PC-9 (cell line): ENCODE measurements around the gene TMEM86A. TPM values are rescaled to one million over a fixed set of nuclear protein-coding genes. Genes with fewer than 3 reads are reported as not detected.
A peak's percentile ranks its signal among the peaks of the same experiment; 100 is the strongest.

ENCODE experiments used
- BruUV-seq: library from RNA; stranded (reverse); fragments of 400-500 nt; replicated peaks from 2 replicates; lab custom pipeline; 2021; lab: Mats Ljungman, UMichigan
- CTCF ChIA-PET: fragments of 300-600 bp; sonication (Branson Sonifier 250); formaldehyde crosslinking; loops from one replicate; lab custom pipeline; 2022; ENCODE audit warnings: antibody characterized with exemption; lab: Charles Lee
- POLR2A ChIA-PET: fragments of 300-600 bp; sonication (Branson Sonifier 250); formaldehyde crosslinking; loops from one replicate; lab custom pipeline; 2022; ENCODE audit warnings: antibody characterized with exemption; ENCODE audit not compliant: unreplicated experiment; lab: Charles Lee
- DNase-seq, 2 experiments: peaks; one replicate each; pipeline versions ENCODE4 v3.0.0 to v3.0.0-alpha.2; 2015 to 2022; ENCODE audit warnings: mixed read lengths in 1 of 2
- H2AFZ ChIP-seq: fragments of 200-600 bp; sonication (generic); 2 replicates; pipeline ENCODE4 v1.8.1; 2017; ENCODE audit warnings: antibody characterized with exemption
- H3F3A ChIP-seq: fragments of 200-600 bp; sonication (generic); 2 replicates; pipeline ENCODE4 v1.8.1; 2017; ENCODE audit warnings: antibody characterized with exemption, mild to moderate bottlenecking, low read depth; ENCODE audit not compliant: insufficient read depth
- H3K27ac ChIP-seq: fragments of 200-600 bp; sonication (generic); 2 replicates; pipeline ENCODE4 v1.6.1; 2016; ENCODE audit warnings: mixed run types
- H3K27me3 ChIP-seq: fragments of 200-600 bp; sonication (generic); 2 replicates; pipeline ENCODE4 v1.6.1; 2016; ENCODE audit warnings: low read depth, mixed run types; ENCODE audit not compliant: insufficient read depth
- H3K36me3 ChIP-seq: fragments of 200-600 bp; sonication (generic); 2 replicates; pipeline ENCODE4 v1.6.1; 2016; ENCODE audit warnings: low read depth, mixed run types
- H3K4me1 ChIP-seq: fragments of 200-600 bp; sonication (generic); replicated peaks from 2 replicates; pipeline ENCODE4 v1.6.1; 2016; ENCODE audit warnings: mixed run types; ENCODE audit not compliant: insufficient read depth
- H3K4me2 ChIP-seq: fragments of 200-600 bp; sonication (generic); 2 replicates; pipeline ENCODE4 v1.6.1; 2017; ENCODE audit warnings: mixed run types
- H3K4me3 ChIP-seq: fragments of 200-600 bp; sonication (generic); 2 replicates; pipeline ENCODE4 v1.6.1; 2016; ENCODE audit warnings: mixed run types
- H3K79me2 ChIP-seq: fragments of 200-600 bp; sonication (generic); 2 replicates; pipeline ENCODE4 v1.6.1; 2017; ENCODE audit warnings: low read depth, mixed run types
- H3K9me2 ChIP-seq: fragments of 200-600 bp; sonication (generic); 2 replicates; pipeline ENCODE4 v1.8.1; 2017; ENCODE audit warnings: mild to moderate bottlenecking; ENCODE audit not compliant: insufficient read depth
- H3K9me3 ChIP-seq: fragments of 200-600 bp; sonication (generic); 2 replicates; pipeline ENCODE4 v1.8.1; 2016; ENCODE audit warnings: low read depth; ENCODE audit not compliant: insufficient read depth
- H4K20me1 ChIP-seq: fragments of 200-600 bp; sonication (generic); 2 replicates; pipeline ENCODE4 v1.8.1; 2017; ENCODE audit not compliant: insufficient read depth
- CTCF ChIP-seq: fragments of 200-600 bp; sonication (generic); conservative IDR thresholded peaks from 2 replicates; pipeline ENCODE4 v1.6.1; 2017; ENCODE audit warnings: mixed run types, antibody characterized with exemption, mild to moderate bottlenecking, moderate library complexity
- EZH2 ChIP-seq: fragments of 200-600 bp; sonication (generic); IDR thresholded peaks from 2 replicates; pipeline ENCODE4 v1.8.0; 2017; ENCODE audit warnings: antibody characterized with exemption, low read depth
- intact Hi-C: fragments of 100-400 bp; cut with micrococcal nuclease; formaldehyde crosslinking; loops from one replicate; pipeline ENCODE4 v1.10.0; 2022; ENCODE audit not compliant: unreplicated experiment
- total RNA-seq: library from RNA; stranded (reverse); gene quantifications from 2 replicates; pipeline ENCODE4 v1.2.3, GENCODE V29; 2021

TMEM86A gene
- total RNA-seq, 1 experiment from 2014 or later: 2.1 TPM

GRCh38 chr11:18743365-18743764 lies 44.8 kb downstream of the TMEM86A start:
- TF ChIP-seq CTCF: no peak
- no peak for TF ChIP-seq EZH2
- no peaks in the 10 kb centered on the region for H3K36me3 ChIP-seq
- H3K9me2 ChIP-seq: no peaks in the 10 kb centered on the region
- CTCF ChIA-PET: no interaction called here
- H2AFZ ChIP-seq: no peak overlapping the region
- no peaks in the 10 kb centered on the region for H4K20me1 ChIP-seq
- no peaks in the 10 kb centered on the region for H3K79me2 ChIP-seq
- intact Hi-C loops: no loop called here
- POLR2A ChIA-PET: no interaction called here
- no peak for DNase-seq
- no peaks in the 10 kb centered on the region for H3K9me3 ChIP-seq
- BruUV-seq: no TSS peak
- no peak overlapping the region for H3K4me3 ChIP-seq
- H3F3A ChIP-seq: no peaks in the 10 kb centered on the region
- H3K4me1 ChIP-seq: no peaks in the 10 kb centered on the region
- H3K27ac ChIP-seq: no peak overlapping the region
- no peak overlapping the region for H3K4me2 ChIP-seq
- H3K27me3 ChIP-seq: no peaks in the 10 kb centered on the region

GRCh38 chr11:18743900-18744514 lies 45.4 kb downstream of the TMEM86A start:
- Histone ChIP-seq H3K4me1 (no peaks in the 10 kb centered on the region), H3K27me3 (no peaks in the 10 kb centered on the region), H4K20me1 (no peaks in the 10 kb centered on the region), H3K4me3 (no peak overlapping the region), H3K27ac (no peak overlapping the region), H3K79me2 (no peaks in the 10 kb centered on the region), H3K4me2 (no peak overlapping the region), H2AFZ (no peak overlapping the region), H3K9me3 (no peaks in the 10 kb centered on the region), H3K9me2 (no peaks in the 10 kb centered on the region), H3F3A (no peaks in the 10 kb centered on the region), H3K36me3 (no peaks in the 10 kb centered on the region)
- intact Hi-C loops: no loop called here
- ChIA-PET POLR2A (interaction anchor here (0.6 to 0.8 kb wide), 2 partner anchors 17 to 350 kb away, joined by 3 to 4 read pairs; partner anchors contain the start of gene LDHA), CTCF (interaction anchor here (0.6 kb wide), 2 partner anchors 31 to 322 kb away, joined by 3 read pairs; no protein-coding TSS in a partner anchor)
- DNase-seq: no peak
- no TSS peak for BruUV-seq
- TF ChIP-seq EZH2: no peak
- TF ChIP-seq CTCF: no peak

- ChIA-PET CTCF (no interaction called here), POLR2A (no interaction called here)
- Histone ChIP-seq H3K9me3 (no peaks in the 10 kb centered on the region), H3K4me3 (no peak overlapping the region), H3K27me3 (no peaks in the 10 kb centered on the region), H3F3A (no peaks in the 10 kb centered on the region), H3K4me1 (peaks cover 9% of the 10 kb centered on the region), H3K79me2 (no peaks in the 10 kb centered on the region), H4K20me1 (no peaks in the 10 kb centered on the region), H3K4me2 (no peak overlapping the region), H3K36me3 (no peaks in the 10 kb centered on the region), H2AFZ (no peak overlapping the region), H3K9me2 (no peaks in the 10 kb centered on the region), H3K27ac (no peak overlapping the region)
- BruUV-seq: no TSS peak
- intact Hi-C loops: no loop called here
- peak in 1 of 2 experiments; percentile 20 for DNase-seq
- TF ChIP-seq EZH2 (no peak), CTCF (no peak)
Observed at GRCh38 chr11:18745251-18745650, 46.7 kb downstream of the TMEM86A start.
